D721Med (cell line): Measurements from ENCODE around the gene TAOK1.

Experiments
- DNase-seq: peaks from one replicate; pipeline ENCODE4 v3.0.0; 2011; ENCODE audit warnings: low spot score; ENCODE audit not compliant: insufficient read length
- FAIRE-seq: peaks from 2 replicates; lab custom pipeline; 2011; peaks lifted over from hg19 to GRCh38; lab: Jason Lieb, UNC
- CTCF ChIP-seq: IDR thresholded peaks from 2 replicates; pipeline ENCODE4 v1.5.1; 2012; ENCODE audit warnings: mild to moderate bottlenecking, control low read depth; ENCODE audit not compliant: insufficient read depth; ENCODE audit errors: missing control alignments

Gene TAOK1

GRCh38 chr17:29347831-29348629, 42.1 kb upstream of the TAOK1 start:
- no peak for FAIRE-seq
- no peak for DNase-seq
- no peak for TF ChIP-seq CTCF

- TF ChIP-seq CTCF = no peak
- DNase-seq (no peak), FAIRE-seq (no peak)
Observed at GRCh38 chr17:29349409-29349808, 40.8 kb upstream of the TAOK1 start.

- DNase-seq = no peak
- no peak for FAIRE-seq
- no peak for TF ChIP-seq CTCF
Observed at GRCh38 chr17:29352146-29352545, 38.0 kb upstream of the TAOK1 start.

GRCh38 chr17:29357232-29357631, 32.9 kb upstream of the TAOK1 start:
- no peak for TF ChIP-seq CTCF
- no peak for FAIRE-seq

GRCh38 chr17:29357821-29358232, 32.3 kb upstream of the TAOK1 start:
- no peak for DNase-seq
- TF ChIP-seq CTCF = no peak
- FAIRE-seq = no peak

More at GRCh38 chr17:29357232-29357631, 32.9 kb upstream of the TAOK1 start:
- DNase-seq = no peak

- TF ChIP-seq CTCF = no peak
Observed at GRCh38 chr17:29358416-29358815, 31.7 kb upstream of the TAOK1 start.

GRCh38 chr17:29359777-29360176, 30.4 kb upstream of the TAOK1 start:
- FAIRE-seq (no peak), DNase-seq (no peak)
- TF ChIP-seq CTCF = no peak

More at GRCh38 chr17:29358416-29358815, 31.7 kb upstream of the TAOK1 start:
- no peak for FAIRE-seq
- DNase-seq = no peak
